NCI-H345 treated with DMSO at 0.1 percent for 48 hours (cell line): Measurements from ENCODE around the gene SORD.
"Not testable (repeated sequence)": the region's sequence is repeated elsewhere in the genome, so short reads cannot be mapped to it uniquely, and the experiment has no call there.

ENCODE experiments used
- DNase-seq: peaks from one replicate; lab custom pipeline; 2025; ENCODE audit not compliant: unreplicated experiment; lab: John Stamatoyannopoulos, UW

Gene SORD

DNA sequence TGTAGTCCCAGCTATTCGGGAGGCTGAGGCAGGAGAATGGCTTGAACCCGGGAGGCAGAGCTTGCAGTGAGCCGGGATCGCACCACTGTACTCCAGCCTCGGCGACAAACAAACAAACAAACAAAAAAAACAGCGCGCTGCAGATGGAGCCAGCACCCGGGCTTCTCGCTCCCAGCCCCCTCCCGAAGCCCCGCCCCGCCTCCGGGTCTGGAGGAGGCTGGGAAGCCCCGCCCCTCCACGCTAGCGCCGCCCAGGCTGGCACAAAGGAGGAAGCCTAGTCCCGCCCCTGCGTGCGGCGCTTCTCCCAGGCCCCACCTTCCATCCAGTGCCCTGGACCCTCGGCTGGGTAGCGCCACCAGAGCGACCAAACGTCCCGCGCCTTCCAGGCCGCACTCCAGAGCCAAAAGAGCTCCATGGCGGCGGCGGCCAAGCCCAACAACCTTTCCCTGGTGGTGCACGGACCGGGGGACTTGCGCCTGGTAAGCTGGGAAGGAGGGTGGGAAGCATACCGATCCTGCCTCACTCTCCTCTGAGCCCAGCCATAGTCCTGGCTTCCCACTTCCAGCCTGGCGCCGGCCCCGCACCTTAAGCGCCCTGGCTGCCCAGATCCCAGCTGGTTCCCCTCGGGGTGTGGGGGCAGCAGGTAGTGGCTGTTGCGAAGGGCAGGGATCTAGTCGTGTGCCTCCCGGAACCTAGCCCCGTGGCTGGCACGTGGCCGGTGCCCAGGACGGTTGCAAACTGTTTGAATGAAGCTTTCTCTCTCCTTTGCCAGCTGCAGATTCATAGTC lies at the start of gene SORD:
Gene SORD, plus strand, starts transcription at position 325 of the 788 bp plus-strand sequence. Its CDS starts 89 bp downstream, at position 414.
- DNase-seq: peak; percentile 43

DNA sequence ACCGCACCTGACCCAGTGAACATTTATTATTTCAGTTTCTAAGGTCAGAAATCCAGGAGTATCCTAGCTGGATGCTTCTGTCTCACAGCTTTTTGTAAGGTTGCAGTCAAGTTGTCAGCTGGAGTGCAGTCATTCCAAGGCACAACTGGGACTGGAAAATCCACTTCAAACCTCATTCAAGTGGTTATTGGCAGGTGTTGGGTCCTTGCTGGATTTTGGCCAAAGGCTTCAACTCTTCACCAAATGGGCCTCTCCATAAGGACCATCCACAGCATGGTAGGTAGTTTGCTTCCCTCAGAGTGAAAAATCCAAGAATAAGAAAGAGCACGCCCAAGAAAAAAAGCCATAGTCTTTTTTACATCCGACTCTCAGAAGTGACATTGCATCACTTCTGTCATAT lies 46.8 kb upstream of the SORD start:
- not testable (repeated sequence) for DNase-seq

DNA sequence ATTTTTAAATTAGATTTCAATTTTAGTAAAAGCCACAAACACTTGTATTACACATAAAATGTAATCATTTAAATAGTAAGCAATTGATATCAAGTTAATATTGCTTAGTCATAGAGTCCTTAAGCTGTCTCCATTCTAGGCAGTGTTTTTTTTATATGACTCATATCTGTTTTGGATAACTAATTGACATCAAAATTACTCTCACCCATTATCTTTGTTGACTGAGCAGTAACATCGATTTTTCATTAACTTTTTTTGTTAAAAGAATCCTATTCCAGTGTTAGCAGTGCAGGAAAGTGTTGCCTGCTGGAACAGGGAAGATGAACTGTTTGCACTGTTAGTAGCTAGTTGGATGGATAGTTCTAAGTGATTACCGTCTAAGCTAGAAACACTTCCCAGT lies 45.2 kb upstream of the SORD start:
- DNase-seq: not testable (repeated sequence)

DNA sequence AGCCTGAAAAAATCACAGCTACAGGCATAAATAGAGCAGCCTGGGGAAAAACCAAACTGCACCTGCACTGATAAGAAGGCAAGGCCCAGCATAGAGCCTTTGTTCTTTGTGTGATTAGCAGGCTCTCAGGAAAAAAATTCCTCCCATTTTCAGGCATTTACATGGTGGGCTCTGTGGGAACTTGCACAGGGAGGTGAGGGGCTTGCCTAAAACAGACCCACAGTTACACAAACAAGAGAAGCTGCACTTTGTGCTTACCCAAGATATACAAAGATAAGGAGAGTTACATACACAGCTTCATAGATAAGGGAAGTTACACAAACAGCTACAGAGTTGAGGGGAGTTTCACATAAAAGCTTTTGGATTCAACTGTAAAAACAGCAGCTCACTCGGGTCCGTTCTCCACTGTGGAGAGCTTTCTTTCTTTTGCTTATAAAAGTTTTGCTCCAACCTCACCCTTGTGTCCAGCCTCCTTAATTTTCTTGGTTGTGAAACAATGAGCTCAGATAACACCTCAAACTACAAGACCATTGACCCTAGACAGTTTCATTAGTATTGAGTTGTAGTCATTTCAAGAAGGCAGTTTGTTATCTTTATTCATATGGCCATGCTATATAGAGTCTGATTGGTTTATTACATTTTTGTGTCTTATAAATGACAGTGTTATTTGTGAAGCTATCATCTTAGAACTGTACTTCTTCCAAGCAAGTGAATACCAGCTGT lies 43.2 kb upstream of the SORD start:
- DNase-seq: not testable (repeated sequence)

DNA sequence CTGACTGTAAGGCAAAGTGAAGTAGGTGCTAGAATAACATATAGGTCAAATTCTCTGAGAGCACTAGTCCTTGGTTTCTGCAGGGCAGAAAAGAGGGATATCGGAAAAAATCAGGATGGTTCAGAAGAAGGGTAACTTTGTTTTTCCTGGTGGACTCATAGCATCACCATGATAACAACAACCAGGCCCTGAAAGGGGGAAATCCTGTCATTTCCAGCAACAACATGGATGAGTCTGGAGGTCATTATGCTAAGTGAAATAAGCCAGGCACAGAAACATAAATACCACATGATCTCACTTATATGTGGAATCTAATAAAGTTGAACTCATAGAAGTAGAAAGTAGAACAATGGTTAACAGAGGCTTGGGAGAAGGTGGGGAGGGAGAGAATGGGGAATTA lies 38.9 kb upstream of the SORD start:
- not testable (repeated sequence) for DNase-seq

DNA sequence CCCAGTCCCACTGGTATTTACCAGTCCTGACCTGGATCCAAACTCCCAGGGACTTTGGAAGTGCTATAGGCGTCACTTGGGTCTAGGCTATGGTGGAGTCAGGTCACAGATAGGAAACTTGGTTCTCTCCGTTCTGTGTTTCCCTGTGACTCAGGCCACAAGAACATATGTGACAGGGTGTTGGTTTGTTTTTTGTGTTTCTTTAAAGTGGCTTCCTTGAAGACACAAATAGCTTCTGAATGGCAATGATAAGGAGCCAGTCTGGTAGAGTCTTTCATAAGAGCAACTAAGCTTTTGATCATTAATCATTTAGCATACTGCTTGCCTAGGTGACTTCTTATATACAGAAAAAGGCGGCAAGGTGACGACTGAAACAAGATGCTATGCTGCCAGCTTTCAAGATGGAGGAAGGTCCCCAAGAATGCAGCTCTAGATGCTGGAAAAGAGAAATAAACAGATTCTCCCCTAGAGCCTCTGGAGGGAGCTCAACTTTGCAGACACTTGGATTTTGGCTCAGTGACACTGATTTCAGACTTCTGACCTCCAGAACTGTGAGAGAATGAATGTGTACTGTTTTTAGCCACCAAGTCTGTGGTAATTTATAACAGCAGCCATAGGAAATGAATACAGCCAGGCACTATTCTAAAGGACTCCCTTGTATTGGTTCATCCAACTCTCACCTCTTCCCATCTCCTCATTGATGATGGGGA lies 36.5 kb upstream of the SORD start:
- DNase-seq: not testable (repeated sequence)

DNA sequence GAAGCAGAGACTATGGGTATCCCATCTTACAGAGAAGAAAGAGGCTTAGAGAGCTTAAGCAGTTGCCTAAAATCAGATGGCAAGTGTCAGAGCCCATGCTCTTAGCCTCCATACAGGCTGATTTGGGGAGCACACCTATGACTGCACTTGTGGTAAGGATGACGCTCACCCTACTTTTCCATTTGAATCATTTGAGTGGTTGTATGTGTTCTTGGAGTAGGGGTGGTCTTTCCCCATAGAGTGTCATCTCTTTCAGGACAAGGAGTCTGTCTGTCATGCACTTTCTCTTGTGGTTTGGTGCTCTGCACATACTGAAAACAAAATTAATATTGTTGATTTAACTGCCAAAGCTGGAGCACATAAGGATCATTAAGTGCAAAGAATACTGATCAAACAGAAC lies 35.3 kb upstream of the SORD start:
- not testable (repeated sequence) for DNase-seq

DNA sequence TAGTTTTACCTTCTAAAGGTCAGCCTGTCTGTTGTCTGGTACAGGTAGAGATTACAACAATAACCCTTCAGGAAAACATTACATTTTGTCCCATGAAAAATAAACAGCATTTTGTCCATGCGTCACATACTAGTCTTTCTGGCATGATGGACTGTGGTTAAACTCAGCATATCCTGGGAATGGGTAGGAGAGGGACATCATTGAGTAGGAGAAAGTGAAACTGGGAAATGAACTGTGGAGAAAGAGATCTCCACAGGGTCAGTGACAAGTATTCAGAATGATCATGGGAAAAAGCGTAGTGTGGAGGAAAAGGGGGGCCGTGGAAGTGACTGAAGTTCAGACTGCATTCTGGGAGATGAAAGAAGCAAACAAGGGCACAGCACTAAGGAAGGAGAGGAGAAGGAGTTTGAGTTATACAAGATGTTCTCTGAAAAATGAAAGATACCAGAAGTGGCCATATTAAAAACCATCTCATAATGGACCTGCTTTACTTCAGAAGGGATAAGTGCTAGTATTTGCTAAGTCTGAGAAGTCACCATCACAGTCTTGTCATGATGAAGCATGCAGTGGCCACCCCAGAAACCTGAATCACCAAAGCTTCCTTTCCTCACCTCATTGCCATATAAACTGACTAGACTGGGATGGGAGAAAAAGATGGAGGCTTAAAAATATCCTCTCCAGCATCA lies 34.7 kb upstream of the SORD start:
- DNase-seq: not testable (repeated sequence)

DNA sequence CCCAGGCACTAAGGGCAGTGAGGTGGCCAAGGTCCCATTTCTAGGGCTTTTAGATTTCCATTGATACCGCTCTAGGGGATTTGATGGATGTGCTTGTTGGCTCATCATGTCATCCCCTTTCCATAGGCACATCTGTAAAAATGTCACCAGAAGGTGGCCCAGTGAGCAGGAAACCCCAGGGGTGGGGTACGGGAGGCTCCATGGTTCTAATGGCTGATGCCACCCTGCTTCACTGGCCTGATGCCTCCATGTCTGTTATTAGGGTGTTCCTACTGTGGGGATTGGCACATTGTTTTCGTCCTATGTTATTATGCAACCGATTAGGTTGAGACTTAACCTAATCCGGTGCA lies 34.1 kb upstream of the SORD start:
- DNase-seq: not testable (repeated sequence)

DNA sequence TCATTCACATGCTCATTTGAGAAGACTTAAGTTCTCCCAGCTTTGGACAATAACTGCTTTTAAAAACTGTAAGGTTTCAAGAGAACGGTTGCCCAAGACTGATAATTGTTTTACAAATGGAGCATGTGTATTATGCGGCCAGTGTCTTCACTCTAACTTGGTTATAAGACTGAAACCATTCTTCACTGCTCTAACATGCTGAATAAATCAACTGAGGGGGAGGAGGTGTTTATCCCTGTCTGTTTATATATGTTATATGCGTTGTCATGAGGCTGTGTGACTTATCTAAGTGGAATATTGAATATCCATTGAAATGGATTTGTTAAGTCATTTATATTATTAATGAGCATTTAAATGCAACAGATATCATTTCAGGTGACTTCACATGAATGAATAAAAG lies 25.4 kb upstream of the SORD start:
- not testable (repeated sequence) for DNase-seq

DNA sequence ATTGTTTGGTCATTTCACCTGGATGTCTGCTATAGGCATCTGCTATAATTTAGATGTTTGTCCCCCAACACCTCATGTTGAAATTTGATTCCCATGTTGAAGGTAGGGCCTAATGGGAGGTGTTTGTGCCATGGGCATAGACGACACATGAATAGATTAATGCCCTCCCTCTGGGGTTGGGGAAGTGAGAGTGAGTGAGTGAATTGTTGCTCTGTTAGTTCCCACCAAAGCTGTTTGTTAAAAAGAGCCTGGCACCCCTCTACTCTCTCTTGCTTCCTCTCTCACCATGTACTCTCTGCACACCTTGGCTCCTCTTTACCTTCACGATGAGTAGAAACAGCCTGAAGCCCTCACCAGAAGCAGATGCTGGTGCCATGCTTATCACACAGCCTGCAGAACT lies 23.9 kb upstream of the SORD start:
- DNase-seq: no peak

DNA sequence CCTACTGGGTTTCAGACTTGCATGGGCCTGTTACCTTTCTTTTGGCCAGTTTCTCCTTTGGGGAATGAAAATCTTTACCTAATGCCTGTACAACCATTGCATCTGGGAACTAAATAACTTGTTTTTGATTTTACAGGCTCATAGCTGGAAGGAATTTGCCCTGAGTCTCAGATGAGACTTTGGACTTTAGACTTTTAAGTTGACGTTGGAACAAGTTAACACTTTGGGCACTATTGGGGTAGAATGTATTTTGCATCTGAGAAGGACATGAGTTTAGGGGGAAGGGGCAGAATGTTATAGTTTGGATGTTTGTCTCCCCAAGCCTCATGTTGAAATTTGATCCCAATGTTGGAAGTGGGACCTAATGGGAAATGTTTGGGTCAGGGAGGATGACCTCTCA lies 21.8 kb upstream of the SORD start:
- not testable (repeated sequence) for DNase-seq

DNA sequence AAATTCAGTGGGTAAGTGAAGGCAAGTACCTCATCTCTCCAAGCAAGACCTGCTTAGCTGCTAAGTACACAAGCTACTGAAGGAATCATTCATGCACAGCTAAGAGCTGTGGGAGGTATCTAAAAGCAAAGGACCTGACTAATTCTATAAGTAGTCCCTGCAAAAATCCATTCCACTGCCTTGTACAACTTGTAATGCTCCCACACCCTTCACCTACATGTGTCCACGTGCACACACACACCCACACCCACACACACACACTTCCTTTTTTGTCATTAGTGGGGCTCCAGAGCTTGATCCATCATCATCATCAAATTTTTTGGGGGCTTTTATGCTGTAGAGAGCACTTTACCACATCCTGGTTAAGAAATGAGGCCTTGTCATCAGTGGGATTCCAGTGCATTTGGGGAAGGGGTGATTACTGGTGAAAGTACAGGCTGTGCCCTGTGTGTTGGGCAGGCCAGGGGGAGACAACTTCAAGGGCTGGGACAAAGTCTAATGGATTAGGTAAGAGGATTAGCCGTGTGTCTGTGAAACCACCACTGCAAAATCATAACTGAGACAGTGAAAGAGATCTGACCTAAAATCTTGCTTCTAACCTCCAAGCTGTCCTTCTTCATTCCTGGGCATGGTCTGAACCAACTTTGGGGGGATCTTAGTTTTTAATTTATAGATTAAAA lies 19.1 kb upstream of the SORD start:
- DNase-seq: not testable (repeated sequence)

DNA sequence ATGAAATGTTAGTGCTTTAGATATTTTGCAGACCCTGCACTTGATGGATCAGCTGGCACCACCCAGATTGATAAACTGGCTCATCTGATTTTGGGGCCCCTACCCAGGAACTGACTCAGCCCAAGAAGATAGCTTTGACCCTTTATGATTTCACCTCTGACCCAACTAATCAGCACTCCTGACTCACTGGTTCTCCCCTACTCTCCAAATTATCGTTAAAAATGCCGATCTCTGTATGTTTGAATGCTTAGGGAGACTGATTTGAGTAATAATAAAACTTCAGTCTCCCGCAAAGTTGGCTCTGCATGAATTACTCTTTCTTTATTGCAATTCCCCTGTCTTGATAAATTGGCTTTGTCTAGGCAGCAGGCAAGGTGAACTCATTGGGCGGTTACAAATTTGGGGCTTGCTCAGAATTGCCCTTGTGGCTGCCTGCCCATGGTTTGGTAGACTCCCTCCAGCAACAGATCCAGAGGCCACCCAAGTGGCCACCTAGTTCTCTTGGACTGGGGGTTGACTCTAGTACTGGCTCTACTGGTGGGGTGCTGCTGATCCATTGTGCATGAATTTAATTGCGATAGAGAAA lies 18.3 kb upstream of the SORD start:
- DNase-seq: not testable (repeated sequence)

DNA sequence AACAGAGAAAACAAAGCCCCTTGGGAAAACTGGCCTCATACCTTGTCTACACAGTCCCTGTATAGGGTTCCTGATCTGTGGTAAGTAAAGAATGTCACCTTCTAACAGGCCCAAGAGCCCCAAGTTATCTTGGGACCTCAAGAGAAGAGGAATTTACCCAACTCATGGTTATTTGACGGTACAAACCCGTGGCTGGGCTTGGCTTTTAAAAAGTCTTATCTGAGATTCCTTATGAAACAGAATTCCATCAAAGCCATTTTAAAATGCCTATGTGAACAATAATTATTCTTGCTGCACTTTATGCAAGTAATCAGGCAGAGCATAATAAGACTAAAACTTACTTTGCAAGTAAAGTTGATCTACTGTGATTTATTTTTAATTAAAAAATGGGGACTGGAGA lies 13.9 kb upstream of the SORD start:
- DNase-seq: no peak

DNA sequence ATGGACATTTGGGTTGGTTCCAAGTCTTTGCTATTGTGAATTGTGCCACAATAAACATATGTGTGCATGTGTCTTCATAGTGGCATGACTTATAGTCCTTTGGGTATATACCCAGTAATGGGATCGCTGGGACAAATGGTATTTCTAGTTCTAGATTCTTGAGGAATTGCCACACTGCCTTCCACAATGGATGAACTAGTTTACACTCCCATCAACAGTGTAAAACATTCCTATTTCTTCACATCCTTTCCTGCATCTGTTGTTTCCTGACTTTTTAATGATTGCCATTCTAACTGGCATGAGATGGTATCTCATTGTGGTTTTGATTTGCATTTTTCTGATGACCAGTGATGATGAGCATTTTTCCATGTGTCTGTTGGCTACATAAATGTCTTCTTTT lies 7.9 kb upstream of the SORD start:
- DNase-seq: not testable (repeated sequence)

DNA sequence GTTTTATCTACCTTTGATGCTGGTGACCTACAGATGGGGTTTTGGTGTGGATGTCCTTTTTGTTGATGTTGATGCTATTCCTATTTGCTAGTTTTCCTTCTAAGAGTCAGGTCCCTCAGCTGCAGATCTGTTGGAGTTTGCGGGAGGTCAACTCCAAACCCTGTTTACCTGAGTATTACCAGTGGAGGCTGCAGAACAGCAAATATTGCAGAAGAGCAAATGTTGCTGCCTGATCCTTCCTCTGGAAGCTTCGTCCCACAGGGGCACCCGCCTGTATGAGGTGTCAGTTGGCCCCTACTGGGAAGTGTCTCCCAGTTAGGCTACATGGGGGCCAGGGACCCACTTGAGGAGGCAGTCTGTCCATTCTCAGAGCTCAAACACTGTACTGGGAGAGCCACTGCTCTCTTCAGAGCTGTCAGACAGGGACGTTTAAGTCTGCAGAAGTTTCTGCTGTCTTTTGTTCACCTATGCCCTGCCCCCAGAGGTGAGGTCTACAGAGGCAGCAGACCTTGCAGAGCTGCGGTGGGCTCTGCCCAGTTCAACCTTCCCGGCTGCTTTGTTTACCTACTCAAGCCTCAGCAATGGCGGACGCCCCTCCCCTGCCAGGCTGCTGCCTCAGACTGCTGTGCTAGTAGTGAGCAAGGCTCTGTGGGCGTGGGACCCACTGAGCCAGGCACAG lies 2.6 kb upstream of the SORD start:
- not testable (repeated sequence) for DNase-seq

DNA sequence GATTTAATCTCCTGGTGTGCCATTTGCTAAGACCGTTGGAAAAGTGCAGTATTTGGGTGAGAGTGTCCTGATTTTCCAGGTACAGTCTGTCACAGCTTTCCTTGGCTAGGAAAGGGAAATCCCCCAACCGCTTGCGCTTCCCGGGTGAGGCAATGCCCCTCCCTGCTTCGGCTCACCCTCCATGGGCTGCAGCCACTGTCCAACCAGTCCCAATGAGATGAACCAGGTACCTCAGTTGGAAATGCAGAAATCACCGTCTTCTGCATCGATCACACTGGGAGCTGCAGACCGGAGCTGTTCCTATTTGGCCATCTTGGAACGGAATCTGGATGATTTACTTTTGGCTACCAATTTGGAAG lies 2.1 kb upstream of the SORD start:
- DNase-seq: not testable (repeated sequence)

DNA sequence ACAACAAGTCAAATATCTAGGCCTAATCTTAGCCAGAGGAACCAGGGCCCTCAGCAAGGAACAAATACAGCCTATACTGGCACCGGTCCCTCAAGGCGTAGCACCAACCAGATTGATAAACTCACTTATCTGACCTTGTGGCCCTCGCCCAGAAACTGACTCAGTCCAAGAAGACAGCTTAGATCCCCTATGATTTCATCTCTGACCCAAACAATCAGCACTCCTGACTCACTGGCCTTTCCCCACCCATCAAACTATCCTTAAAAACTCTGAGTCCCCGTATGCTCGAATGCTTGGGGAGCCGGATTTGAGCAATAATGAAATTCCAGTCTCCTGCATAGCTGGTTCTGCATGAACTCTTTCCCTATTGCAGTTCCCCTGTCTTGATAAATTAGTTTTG lies 1.6 kb upstream of the SORD start:
- no peak for DNase-seq
